Measurements from ENCODE around the gene CDH4.

The CDH4 gene

DNA sequence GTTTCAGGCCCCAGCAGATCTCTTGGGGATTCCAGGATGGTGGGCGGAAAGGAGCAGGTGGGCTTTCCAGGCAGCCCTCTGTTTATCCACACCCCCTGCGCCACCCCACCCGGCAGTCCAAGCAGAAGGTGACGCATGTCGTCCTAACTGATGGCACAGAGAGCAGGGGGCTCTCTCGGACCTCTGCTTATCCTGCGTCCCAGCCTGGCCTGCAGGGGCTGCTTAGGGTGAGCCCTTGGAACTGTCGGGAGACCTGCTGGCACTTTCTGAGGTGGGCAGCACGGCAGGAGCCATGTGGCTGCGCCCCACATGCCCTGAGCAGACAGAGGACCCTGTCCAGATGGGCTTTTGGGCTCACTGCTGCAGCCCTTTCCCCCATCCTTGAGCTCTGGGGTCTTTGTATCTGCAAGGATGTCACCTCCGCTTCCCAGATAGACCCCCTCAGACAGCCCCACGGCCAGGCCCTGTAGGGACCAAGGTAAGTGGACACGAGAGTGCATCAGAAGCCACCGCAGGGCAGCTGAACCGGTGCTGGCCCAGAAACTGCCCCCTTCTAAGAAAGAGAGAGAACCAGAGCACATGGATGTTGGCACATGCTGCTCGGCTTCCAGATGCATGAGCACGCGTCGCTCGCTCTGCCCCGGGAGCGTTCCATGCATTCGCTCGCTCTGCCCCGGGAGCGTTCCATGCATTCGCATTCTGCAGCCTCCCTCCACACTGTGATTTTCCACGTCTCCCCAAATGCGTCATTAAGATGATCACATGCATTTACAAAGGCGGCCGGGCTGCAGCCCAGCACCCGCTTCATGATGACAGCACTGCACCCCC is 566.9 kb downstream of the CDH4 start:
- DNase-seq: no peak

GRCh38 chr20:61819574-61819846 is 567.4 kb downstream of the CDH4 start:
- no peak for DNase-seq

DNA sequence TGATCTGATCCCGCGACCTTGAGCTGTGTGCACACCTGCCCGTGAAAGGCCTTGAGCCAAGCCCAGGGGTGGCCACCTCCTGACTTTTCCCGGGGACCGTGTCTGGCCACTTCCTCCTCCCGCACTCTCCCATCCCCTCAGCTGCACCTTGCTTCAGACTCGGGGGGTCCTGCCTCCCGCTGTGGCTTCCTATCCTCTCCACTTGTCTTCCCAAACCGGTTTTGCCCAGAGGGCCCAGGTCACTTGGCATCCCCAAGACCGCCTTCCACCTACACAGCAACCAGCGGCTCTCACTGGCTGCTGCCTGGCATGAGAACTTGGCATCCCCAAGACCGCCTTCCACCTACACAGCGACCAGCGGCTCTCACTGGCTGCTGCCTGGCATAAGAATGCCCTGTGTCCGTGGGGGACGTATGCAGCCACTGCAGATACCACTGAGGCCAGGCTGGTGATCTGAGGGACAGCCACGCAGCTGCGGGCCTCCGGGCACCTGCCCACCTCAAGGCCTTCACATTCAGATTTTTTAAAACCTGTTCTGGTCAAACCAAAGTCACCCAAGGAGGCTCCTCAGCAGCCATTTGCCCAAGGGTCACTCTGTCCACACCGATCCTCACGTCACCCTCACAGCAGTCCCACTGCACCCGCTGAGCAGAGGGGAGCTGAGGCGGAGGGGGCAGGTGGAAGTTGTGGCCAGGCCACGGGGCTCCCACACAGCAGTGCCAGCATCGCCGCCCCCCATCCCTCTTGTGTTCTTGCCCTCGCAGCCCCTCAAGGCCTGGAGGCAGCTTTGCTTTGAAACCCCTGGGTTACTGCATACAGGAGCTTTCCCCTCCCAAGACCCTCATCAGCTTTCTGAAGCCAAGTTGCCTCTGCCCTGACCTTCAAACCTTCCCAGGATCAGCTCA is 568.1 kb downstream of the CDH4 start:
- no peak for DNase-seq

- DNase-seq: no peak
Observed at GRCh38 chr20:61821735-61822134, 569.7 kb downstream of the CDH4 start.

GRCh38 chr20:61822396-61822795 is 570.3 kb downstream of the CDH4 start:
- DNase-seq: no peak

DNA sequence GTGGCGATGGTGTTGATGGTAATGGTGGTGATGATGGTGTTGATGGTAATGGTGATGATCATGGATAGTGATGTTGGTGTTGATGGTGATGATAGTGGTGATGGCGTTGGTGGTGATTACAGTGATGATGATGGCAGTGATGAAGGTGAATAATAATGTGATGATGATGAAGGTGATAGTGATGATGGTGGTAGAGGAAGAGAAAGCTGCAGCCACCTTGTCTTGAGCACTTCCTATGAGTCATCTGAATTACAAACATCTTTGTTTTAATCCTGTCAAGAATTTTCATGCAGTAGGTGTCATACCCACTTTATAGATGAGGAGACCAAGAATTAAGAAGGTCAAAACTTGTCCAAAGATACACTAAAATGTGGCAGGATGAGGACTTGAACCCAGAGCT is 571.2 kb downstream of the CDH4 start:
- no peak for DNase-seq

- no peak for DNase-seq
Observed at GRCh38 chr20:61828891-61829290, 576.8 kb downstream of the CDH4 start.

DNA sequence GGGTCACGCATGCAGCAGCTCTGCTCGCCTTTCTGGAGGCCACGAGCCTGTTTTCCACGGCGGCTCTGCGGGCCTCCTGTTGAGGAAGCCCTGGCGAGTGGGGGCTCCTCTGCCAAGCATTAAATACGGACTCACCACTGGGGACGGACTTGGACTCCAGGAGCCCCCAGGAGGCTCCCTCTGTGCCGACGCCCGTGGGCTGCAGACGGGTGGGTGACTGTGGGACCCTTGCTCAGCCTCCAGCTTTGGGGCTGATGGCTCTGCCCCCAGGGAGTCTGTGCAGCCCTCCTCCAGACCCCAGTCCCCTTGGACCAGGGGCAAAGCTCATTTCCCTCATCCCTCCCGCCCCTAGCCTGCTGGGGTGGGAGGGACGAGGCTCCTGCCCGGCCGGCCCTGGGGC is 577.5 kb downstream of the CDH4 start:
- DNase-seq: no peak

DNA sequence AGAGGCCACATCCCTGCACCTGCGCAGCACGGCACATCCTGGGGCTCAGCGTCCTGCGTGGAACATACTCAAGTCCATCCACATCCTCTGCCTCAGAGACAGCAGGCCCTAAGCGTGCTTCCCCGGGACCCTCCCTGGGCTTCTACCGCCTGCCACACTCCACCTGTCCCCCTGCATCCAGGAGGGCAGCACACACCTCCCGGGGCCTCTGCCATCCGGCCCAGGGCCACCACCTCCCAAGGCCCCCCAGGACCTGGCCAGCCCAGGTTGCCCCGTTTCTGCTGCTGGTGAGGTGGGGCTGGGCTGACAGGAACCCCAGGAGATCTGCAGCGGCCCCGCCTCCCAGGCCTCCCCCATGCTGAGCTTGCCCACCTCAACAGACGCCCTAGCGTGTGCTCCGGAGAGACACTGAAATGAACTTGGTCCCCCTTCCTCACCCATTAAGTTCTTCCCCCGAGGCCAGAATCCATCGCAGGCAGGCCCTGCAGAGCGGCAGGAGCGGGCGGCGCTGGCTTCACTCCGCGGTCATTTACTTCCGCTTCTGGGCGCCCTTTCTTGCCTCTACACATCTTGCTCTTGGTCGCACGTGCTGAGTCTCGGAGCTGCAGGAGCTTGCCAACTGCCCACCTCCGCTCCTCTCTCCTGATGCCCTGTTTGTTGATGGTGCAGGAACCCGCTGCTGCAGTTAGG is 578.3 kb downstream of the CDH4 start:
- DNase-seq: no peak

DNA sequence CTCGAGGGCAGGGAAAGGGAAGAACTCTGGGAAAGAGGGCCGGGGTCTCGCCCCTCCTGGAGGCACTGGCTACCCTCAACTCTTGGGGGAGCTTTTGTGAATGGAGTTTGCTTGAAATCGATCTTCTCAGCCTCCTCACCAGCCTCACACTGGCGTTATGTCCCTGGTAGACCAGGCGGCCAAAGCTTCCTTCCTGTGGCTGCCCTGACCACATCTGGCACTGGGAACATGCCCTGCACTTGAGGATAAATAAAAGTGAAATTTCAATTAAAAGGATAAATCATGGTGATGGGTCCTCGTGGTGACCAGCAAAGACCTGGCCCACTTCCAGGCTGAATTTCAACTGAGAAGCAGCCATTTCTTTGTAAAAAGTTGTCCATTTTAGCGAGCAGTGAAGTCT is 578.9 kb downstream of the CDH4 start:
- DNase-seq: no peak

- no peak for DNase-seq
Observed at GRCh38 chr20:61832181-61832580, 580.1 kb downstream of the CDH4 start.

GRCh38 chr20:61833807-61834610 is 581.9 kb downstream of the CDH4 start:
- no peak for DNase-seq

DNA sequence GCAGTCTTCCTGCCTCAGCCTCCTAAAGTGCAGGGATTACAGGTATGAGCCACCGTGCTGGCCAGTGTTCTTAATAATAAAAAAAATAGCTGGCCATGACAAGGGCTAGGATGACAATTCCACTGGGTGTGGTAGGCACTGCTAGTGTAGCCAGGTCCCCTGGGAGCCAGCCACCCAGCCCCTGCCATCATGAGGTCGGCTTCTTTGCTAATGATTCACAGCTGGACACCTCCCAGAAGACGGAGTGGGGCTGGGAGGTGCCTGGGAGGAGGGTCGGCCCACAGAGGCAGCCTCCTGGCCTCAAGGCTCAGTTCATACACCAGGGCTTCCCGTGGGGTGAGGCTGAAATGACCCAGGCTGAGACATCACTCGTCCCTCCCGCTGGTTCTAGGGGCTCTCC is 583.2 kb downstream of the CDH4 start:
- no peak for DNase-seq

- DNase-seq: no peak
Observed at GRCh38 chr20:61835791-61836350, 583.8 kb downstream of the CDH4 start.

GRCh38 chr20:61837200-61837599 is 585.1 kb downstream of the CDH4 start:
- DNase-seq: no peak

DNA sequence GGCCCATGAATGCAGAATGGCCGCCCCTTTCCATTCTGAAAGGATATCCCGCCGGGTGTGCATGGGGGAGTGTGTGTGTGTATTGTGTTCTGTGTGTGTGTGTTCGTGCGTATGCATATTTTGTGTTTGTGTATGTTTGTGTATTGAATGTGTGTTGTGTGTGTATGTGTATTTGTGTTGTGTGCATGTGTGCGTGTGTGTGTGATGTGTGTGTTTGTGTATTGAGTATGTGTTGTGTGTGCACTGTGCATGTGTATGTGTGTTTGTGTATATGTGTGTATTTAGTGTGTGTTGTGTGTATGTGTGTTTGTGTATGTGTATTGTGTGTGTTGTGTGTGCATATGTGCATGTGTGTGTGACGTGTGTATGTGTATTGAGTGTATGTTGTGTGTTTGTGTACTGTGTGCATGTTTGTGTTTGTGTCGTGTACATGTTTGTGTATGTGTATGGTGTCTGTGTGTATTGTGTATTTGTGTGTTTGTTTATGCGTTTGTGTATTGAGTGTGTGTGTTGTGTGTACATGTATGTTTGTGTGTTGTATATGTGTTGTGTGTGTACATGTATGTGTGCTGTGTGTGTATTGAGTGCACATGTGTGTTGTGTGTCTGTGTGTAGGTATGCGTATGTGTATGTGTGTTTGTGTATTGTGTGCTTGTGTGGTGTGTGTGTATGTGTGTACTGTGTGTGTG is 587.3 kb downstream of the CDH4 start:
- no peak for DNase-seq

GRCh38 chr20:61839912-61840778 is 588.1 kb downstream of the CDH4 start:
- no peak for DNase-seq

- DNase-seq: no peak
Observed at GRCh38 chr20:61840779-61841455, 588.9 kb downstream of the CDH4 start.

- no peak for DNase-seq
Observed at GRCh38 chr20:61841551-61841950, 589.5 kb downstream of the CDH4 start.

DNA sequence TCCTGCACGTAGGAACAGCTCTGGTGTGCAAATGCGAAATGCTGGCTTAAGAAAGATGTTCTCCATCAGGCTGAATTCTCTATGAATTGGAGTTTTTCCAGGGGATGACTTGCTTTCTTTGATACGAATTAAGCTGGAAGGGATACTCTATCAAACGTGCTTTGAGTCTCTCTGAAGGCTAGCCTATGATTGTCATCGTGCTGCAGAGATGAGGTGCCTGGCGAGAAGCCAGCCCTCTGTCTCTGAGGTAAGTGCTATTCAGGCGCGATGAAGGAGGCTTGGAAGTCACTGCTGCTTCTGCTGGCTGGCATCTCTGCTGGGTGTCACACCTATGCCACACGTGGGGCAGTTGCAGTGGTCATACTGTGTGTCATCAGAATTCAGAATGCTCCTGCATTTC is 589.9 kb downstream of the CDH4 start:
- no peak for DNase-seq
